Mesenchymal stem cell (in vitro differentiated cells and primary cell): ENCODE data around the gene TRAF3IP1.
A peak's percentile ranks its signal among the peaks of the same experiment; 100 is the strongest.
"Not testable (repeated sequence)": the region's sequence is repeated elsewhere in the genome, so short reads cannot be mapped to it uniquely, and the experiment has no call there.

Experiments
- DNase-seq: peaks from one replicate; pipeline ENCODE4 v3.0.0-alpha.2; 2013
- H2AFZ ChIP-seq: one replicate; pipeline ENCODE4 v1.6.1; 2013; ENCODE audit warnings: low read depth, mild to moderate bottlenecking, control low read depth, inconsistent platforms, low read length, moderate library complexity
- H2AK5ac ChIP-seq: 2 replicates; pipeline ENCODE4 v1.6.1; 2013; ENCODE audit warnings: low read length, moderate library complexity, mild to moderate bottlenecking, inconsistent platforms; ENCODE audit not compliant: severe bottlenecking
- H2BK120ac ChIP-seq: one replicate; pipeline ENCODE4 v1.6.1; 2013; ENCODE audit warnings: low read depth, mild to moderate bottlenecking, inconsistent platforms, low read length, moderate library complexity
- H2BK12ac ChIP-seq, 2 experiments: one replicate each; pipeline ENCODE4 v1.6.1; 2013; ENCODE audit warnings: inconsistent platforms in 2 of 2, low read length in 2 of 2, mild to moderate bottlenecking in 2 of 2, moderate library complexity in 2 of 2, control low read depth in 1 of 2
- H2BK15ac ChIP-seq: one replicate; pipeline ENCODE4 v1.6.1; 2013; ENCODE audit warnings: mild to moderate bottlenecking, low read depth, inconsistent platforms; ENCODE audit not compliant: poor library complexity, severe bottlenecking
- H2BK5ac ChIP-seq: 2 replicates; pipeline ENCODE4 v1.6.1; 2013; ENCODE audit warnings: low read depth, mild to moderate bottlenecking, low read length, control low read depth, inconsistent platforms; ENCODE audit not compliant: poor library complexity, severe bottlenecking
- H3K14ac ChIP-seq, 2 experiments: one replicate each; pipeline ENCODE4 v1.6.1; 2013; ENCODE audit warnings: inconsistent platforms in 2 of 2, low read length in 2 of 2, control low read depth in 1 of 2, mild to moderate bottlenecking in 1 of 2, moderate library complexity in 1 of 2
- H3K18ac ChIP-seq, 2 experiments: one replicate each; pipeline ENCODE4 v1.6.1; 2013; ENCODE audit warnings: inconsistent platforms in 2 of 2, low read length in 2 of 2, control low read depth in 1 of 2, low read depth in 1 of 2, mild to moderate bottlenecking in 1 of 2
- H3K23ac ChIP-seq, 2 experiments: one replicate each; pipeline ENCODE4 v1.6.1; 2013; ENCODE audit warnings: inconsistent platforms in 2 of 2, low read length in 2 of 2, mild to moderate bottlenecking in 2 of 2, moderate library complexity in 2 of 2, control low read depth in 1 of 2
- H3K27ac ChIP-seq: 2 replicates; pipeline ENCODE4 v1.5.1; 2013; ENCODE audit warnings: mild to moderate bottlenecking, moderate library complexity, low read length, control low read depth, inconsistent platforms; ENCODE audit not compliant: poor library complexity, severe bottlenecking
- H3K27me3 ChIP-seq, 2 experiments: 2 replicates each; pipeline versions ENCODE4 v1.6.1 to v1.7.0; 2013; ENCODE audit warnings: low read length in 2 of 2, mild to moderate bottlenecking in 2 of 2, moderate library complexity in 2 of 2, control low read depth in 1 of 2, inconsistent platforms in 1 of 2; ENCODE audit not compliant: control insufficient read depth in 1 of 2, insufficient read depth in 1 of 2
- H3K36me3 ChIP-seq, 2 experiments: 2 replicates each; pipeline versions ENCODE4 v1.6.1 to v1.7.0; 2013; ENCODE audit warnings: low read length in 2 of 2, control low read depth in 1 of 2, inconsistent platforms in 1 of 2, low read depth in 1 of 2, mild to moderate bottlenecking in 1 of 2; ENCODE audit not compliant: insufficient read depth in 2 of 2, control insufficient read depth in 1 of 2
- H3K4ac ChIP-seq, 2 experiments: one replicate each; pipeline ENCODE4 v1.6.1; 2013; ENCODE audit warnings: inconsistent platforms in 2 of 2, low read length in 2 of 2, mild to moderate bottlenecking in 2 of 2, moderate library complexity in 2 of 2, control low read depth in 1 of 2, low read depth in 1 of 2
- H3K4me1 ChIP-seq: 2 replicates; pipeline ENCODE4 v1.6.1; 2013; ENCODE audit warnings: low read depth, low read length, control low read depth; ENCODE audit not compliant: control insufficient read depth, insufficient read depth
- H3K4me2 ChIP-seq: 2 replicates; pipeline ENCODE4 v1.6.1; 2013; ENCODE audit warnings: low read length, mild to moderate bottlenecking, inconsistent platforms; ENCODE audit not compliant: poor library complexity, severe bottlenecking
- H3K4me3 ChIP-seq, 2 experiments: 2 replicates each; pipeline versions ENCODE4 v1.5.1 to v1.7.0; 2013; ENCODE audit warnings: low read length in 2 of 2, mild to moderate bottlenecking in 2 of 2, control low read depth in 1 of 2, low read depth in 1 of 2; ENCODE audit not compliant: insufficient read depth in 1 of 2
- H3K79me1 ChIP-seq: replicated peaks from 2 replicates; pipeline ENCODE4 v1.6.1; 2013; ENCODE audit warnings: mild to moderate bottlenecking, control low read depth, low read length, inconsistent platforms; ENCODE audit not compliant: poor library complexity, severe bottlenecking
- H3K9ac ChIP-seq: 2 replicates; pipeline ENCODE4 v1.7.0; 2013; ENCODE audit warnings: mild to moderate bottlenecking, low read length, moderate library complexity
- H3K9me3 ChIP-seq: 2 replicates; pipeline ENCODE4 v1.7.0; 2013; ENCODE audit warnings: mild to moderate bottlenecking, low read length; ENCODE audit not compliant: control insufficient read depth
- H4K8ac ChIP-seq: one replicate; pipeline ENCODE4 v1.6.1; 2013; ENCODE audit warnings: inconsistent platforms, mild to moderate bottlenecking, low read length, moderate library complexity
- H4K91ac ChIP-seq: one replicate; pipeline ENCODE4 v1.6.1; 2013; ENCODE audit warnings: mild to moderate bottlenecking, low read length, inconsistent platforms
- WGBS: methylation state at CpG from one replicate; pipeline ENCODE4 v1.1.7; 2013; ENCODE audit warnings: mixed read lengths; 5-methylcytosine and 5-hydroxymethylcytosine counted together

TRAF3IP1 gene

DNA sequence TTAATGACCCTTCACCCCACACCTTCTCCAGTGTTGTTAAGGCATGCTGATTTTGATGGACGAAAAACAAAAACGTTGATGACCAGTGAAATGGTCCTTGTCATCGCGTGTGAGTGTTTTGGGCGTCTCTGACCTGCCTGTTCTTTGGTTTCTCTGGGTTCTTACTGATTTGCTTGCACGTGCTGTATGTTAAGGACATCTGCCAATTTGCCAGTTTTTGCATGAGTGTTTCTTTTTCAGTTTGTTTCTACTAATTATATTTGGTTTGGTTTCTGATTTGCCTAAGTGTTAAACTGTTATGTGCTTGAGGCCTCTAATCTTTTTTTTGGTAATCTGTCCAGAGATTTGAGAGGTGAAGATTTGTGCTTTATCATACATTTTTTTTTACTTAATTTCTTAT lies 14.6 kb downstream of the TRAF3IP1 start:
- 91% methylated on average over 6 of the region's 6 CpGs for WGBS
- Histone ChIP-seq H3K79me1 (peaks cover 38% of the 10 kb centered on the region), H2BK15ac (no peak overlapping the region), H4K91ac (no peak overlapping the region), H2BK12ac (no peak overlapping the region), H3K27ac (no peak overlapping the region), H3K9ac (no peak overlapping the region), H3K4me1 (peaks cover 6% of the 10 kb centered on the region), H3K14ac (no peak overlapping the region), H3K4ac (no peak overlapping the region), H2AK5ac (no peak overlapping the region), H3K18ac (no peak overlapping the region), H3K9me3 (no peaks in the 10 kb centered on the region), H4K8ac (no peak overlapping the region), H3K27me3 (no peaks in the 10 kb centered on the region), H2BK120ac (no peak overlapping the region), H3K23ac (no peak overlapping the region), H3K36me3 (peaks cover 33 to 56% of the 10 kb centered on the region in 2 experiments), H2AFZ (no peak overlapping the region), H3K4me2 (no peak overlapping the region), H3K4me3 (no peak overlapping the region), H2BK5ac (no peak overlapping the region)
- no peak for DNase-seq

DNA sequence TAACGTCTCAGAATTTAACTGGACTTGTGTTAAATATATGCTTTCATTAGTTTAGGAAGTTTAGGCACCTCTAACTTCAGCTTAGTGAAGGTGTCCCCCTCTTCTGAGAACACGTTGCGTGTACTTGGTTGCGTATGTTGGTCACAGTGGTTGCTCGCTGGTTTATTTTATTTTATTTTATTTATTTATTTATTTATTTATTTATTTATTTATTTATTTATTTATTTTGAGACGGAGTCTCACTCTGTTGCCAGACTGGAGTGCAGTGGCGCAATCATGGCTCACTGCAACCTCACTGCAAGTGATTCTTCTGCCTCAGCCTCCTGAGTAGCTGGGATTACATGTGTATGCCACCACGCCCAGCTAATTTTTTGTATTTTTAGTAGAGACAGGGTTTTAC lies 15.3 kb downstream of the TRAF3IP1 start:
- H3K14ac ChIP-seq, H2AK5ac ChIP-seq, H3K4me2 ChIP-seq, H2BK120ac ChIP-seq, H2BK12ac ChIP-seq, H3K9ac ChIP-seq, H3K4me3 ChIP-seq, H3K9me3 ChIP-seq, DNase-seq, H2BK15ac ChIP-seq, H3K27me3 ChIP-seq, H3K4me1 ChIP-seq, H3K4ac ChIP-seq, H4K8ac ChIP-seq, H3K18ac ChIP-seq, H3K23ac ChIP-seq, H2BK5ac ChIP-seq, H3K27ac ChIP-seq, H2AFZ ChIP-seq, H4K91ac ChIP-seq: not testable (repeated sequence)
- peaks cover 27 to 49% of the 10 kb centered on the region in 2 experiments for H3K36me3 ChIP-seq
- H3K79me1 ChIP-seq, result peaks cover 32% of the 10 kb centered on the region
- 100% methylated on average over 4 of the region's 8 CpGs for WGBS

DNA sequence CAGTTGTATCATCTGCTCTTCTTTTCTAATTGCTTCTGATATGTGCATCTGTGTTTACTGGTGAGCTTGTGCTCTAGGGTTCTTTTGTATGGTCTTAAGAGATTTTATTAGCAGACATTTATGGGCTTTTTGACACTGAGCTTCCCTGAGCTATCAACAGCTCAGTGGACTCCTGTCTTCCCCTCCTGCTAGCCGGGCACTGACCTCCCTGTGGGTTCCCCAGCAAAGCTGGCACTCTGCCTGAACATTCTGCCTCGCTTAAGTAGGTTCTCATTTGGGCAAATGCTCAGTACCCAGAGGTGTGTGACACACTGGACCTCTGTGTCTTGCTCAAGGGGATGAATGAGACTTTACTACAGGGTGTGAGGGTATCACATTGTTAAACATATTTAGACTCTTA lies 15.8 kb downstream of the TRAF3IP1 start:
- no peaks in the 10 kb centered on the region for H3K27me3 ChIP-seq
- H2BK120ac ChIP-seq, result no peak overlapping the region
- peaks cover 32% of the 10 kb centered on the region for H3K79me1 ChIP-seq
- no peak overlapping the region for H3K18ac ChIP-seq
- H4K91ac ChIP-seq, result no peak overlapping the region
- no peak overlapping the region for H2BK15ac ChIP-seq
- peak overlapping the region in 1 of 2 experiments; percentile 2 for H3K4ac ChIP-seq
- H3K4me3 ChIP-seq, result no peak overlapping the region
- H2BK12ac ChIP-seq, result no peak overlapping the region
- WGBS, result 83% methylated on average over 2 of the region's 2 CpGs
- DNase-seq, result no peak
- no peak overlapping the region for H2AFZ ChIP-seq
- peaks cover 27 to 45% of the 10 kb centered on the region in 2 experiments for H3K36me3 ChIP-seq
- peaks cover 6% of the 10 kb centered on the region for H3K4me1 ChIP-seq
- no peak overlapping the region for H2AK5ac ChIP-seq
- peak overlapping the region; percentile 21 for H4K8ac ChIP-seq
- no peak overlapping the region for H3K14ac ChIP-seq
- no peak overlapping the region for H3K23ac ChIP-seq
- H3K27ac ChIP-seq, result no peak overlapping the region
- H3K9me3 ChIP-seq, result no peaks in the 10 kb centered on the region
- no peak overlapping the region for H3K9ac ChIP-seq
- no peak overlapping the region for H2BK5ac ChIP-seq
- no peak overlapping the region for H3K4me2 ChIP-seq

DNA sequence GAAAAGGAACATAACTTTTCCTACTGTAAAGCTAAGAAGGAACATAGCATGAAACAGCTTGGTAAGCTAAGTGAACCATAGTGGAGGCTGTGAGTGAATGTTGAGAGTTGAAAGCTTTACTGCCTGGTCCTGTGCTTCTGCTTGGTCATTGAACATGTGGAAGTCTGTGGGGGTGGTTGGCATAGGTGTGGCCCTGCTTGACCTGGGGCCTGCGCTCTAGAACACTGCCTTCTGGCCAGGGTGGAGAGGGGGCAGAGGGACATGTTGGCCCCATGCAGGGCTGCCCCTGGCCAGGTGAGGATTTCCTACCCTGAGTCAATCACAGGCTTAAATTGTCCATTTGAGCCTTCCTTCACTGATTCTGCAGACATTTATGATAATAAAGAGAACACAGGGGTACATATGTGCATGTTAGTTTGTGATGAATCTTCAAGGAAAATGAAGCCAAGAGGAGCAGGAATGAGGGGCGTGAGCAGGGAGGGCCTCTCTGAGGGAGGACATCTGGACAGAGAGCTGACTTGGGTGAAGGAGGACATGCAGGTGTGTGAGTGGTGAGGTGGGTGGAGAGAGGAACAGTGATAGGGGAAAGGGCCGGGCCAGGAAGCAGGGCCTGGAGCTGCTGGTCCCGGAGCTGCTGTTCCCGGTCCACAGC lies 16.6 kb downstream of the TRAF3IP1 start:
- Histone ChIP-seq H2BK5ac (no peak overlapping the region), H3K14ac (no peak overlapping the region), H3K9ac (no peak overlapping the region), H2BK120ac (no peak overlapping the region), H3K4me1 (peaks cover 6% of the 10 kb centered on the region), H3K79me1 (peaks cover 30% of the 10 kb centered on the region), H2BK12ac (no peak overlapping the region), H3K27me3 (no peaks in the 10 kb centered on the region), H4K8ac (no peak overlapping the region), H4K91ac (no peak overlapping the region), H3K4me3 (no peak overlapping the region), H2BK15ac (no peak overlapping the region), H2AFZ (no peak overlapping the region), H3K4me2 (no peak overlapping the region), H3K36me3 (peaks cover 24 to 45% of the 10 kb centered on the region in 2 experiments), H3K4ac (no peak overlapping the region), H3K18ac (no peak overlapping the region), H3K27ac (no peak overlapping the region), H2AK5ac (no peak overlapping the region), H3K9me3 (no peaks in the 10 kb centered on the region), H3K23ac (peak overlapping the region in 1 of 2 experiments; percentile 10)
- DNase-seq, result no peak
- WGBS, result 98% methylated on average over 5 of the region's 5 CpGs
